H1 (cell line): ENCODE measurements around the gene POLR2L.

ENCODE experiments used
- ATF2 ChIP-seq: IDR thresholded peaks from 2 replicates; pipeline ENCODE4 v1.6.1; 2012; ENCODE audit warnings: low read length, inconsistent platforms
- CTCF ChIP-seq, 3 experiments: IDR thresholded peaks; 1 replicate in 2 of 3; 2 replicates in 1 of 3; pipeline versions ENCODE4 v1.5.1 to v1.6.1; 2011; ENCODE audit warnings: low read length in 3 of 3, mild to moderate bottlenecking in 3 of 3, inconsistent platforms in 2 of 3, low read depth in 1 of 3, moderate library complexity in 1 of 3; ENCODE audit not compliant: insufficient read depth in 1 of 3; ENCODE audit errors: control extremely low read depth in 1 of 3
- MAX ChIP-seq: IDR thresholded peaks from 2 replicates; pipeline ENCODE4 v1.6.1; 2012; ENCODE audit warnings: inconsistent platforms
- POLR2A ChIP-seq, 2 experiments: IDR thresholded peaks; 1 replicate in 1 of 2; 2 replicates in 1 of 2; pipeline ENCODE4 v1.6.1; 2011; ENCODE audit warnings: low read depth in 2 of 2, low read length in 2 of 2, mild to moderate bottlenecking in 2 of 2; ENCODE audit errors: control extremely low read depth in 1 of 2
- ZNF274 ChIP-seq: IDR thresholded peaks from 2 replicates; pipeline ENCODE4 v1.7.0; 2012; ENCODE audit warnings: low read length, borderline replicate concordance; ENCODE audit errors: extremely low read depth

- TF ChIP-seq CTCF (IDR thresholded peaks at IDR 0.05; ENCODE audit: control extremely low read depth in 1 of 3, insufficient read depth in 1 of 3, low read depth in 1 of 3, low read length in 3 of 3) = no peak
- no peak for TF ChIP-seq POLR2A (IDR thresholded peaks at IDR 0.05; ENCODE audit: control extremely low read depth in 1 of 2, low read depth in 2 of 2, low read length in 2 of 2)
- no peak for TF ChIP-seq ZNF274
- no peak for TF ChIP-seq MAX
- no peak for TF ChIP-seq ATF2
Measured at GRCh38 chr11:836700-837099, 5.6 kb downstream of the POLR2L start.
